Neural cell (in vitro differentiated cells): Measurements from ENCODE around the gene SPRR1A. TPM values are rescaled to one million over a fixed set of nuclear protein-coding genes. Genes with fewer than 3 reads are reported as not detected.

Experiments used
- H2AFZ ChIP-seq: fragments of 200-600, 300-800 bp; sonication (generic), shearing (Covaris generic); 2 replicates; pipeline ENCODE4 v1.6.0; 2014; ENCODE audit warnings: low read depth, mild to moderate bottlenecking, antibody characterized with exemption, low read length, moderate library complexity
- H3F3A ChIP-seq: fragments of 200-600 bp; shearing (Covaris generic); 2 replicates; pipeline ENCODE4 v1.6.1; 2016; ENCODE audit warnings: mild to moderate bottlenecking, moderate library complexity, mixed read lengths, antibody characterized with exemption, low read length; ENCODE audit not compliant: insufficient read depth, poor library complexity, severe bottlenecking
- H3K27ac ChIP-seq: fragments of 200-600, 300-800 bp; sonication (generic), shearing (Covaris generic); 2 replicates; pipeline ENCODE4 v1.5.1; 2014; ENCODE audit warnings: mild to moderate bottlenecking, low read length, moderate library complexity
- H3K27me3 ChIP-seq: fragments of 300-800, 200-600 bp; sonication (generic), shearing (Covaris generic); 2 replicates; pipeline ENCODE4 v1.6.0; 2014; ENCODE audit warnings: mild to moderate bottlenecking, low read depth, low read length, moderate library complexity; ENCODE audit not compliant: insufficient read depth
- H3K36me3 ChIP-seq: fragments of 300-800, 200-600 bp; sonication (generic), shearing (Covaris generic); 2 replicates; pipeline ENCODE4 v1.5.1; 2014; ENCODE audit warnings: mild to moderate bottlenecking, antibody characterized with exemption, low read length, moderate library complexity; ENCODE audit not compliant: insufficient read depth
- H3K4me2 ChIP-seq: fragments of 300-800, 200-600 bp; sonication (generic), shearing (Covaris generic); 2 replicates; pipeline ENCODE4 v1.6.0; 2014; ENCODE audit warnings: mild to moderate bottlenecking, low read length
- H3K4me3 ChIP-seq: fragments of 300-800, 200-600 bp; sonication (generic), shearing (Covaris generic); 2 replicates; pipeline ENCODE4 v1.5.1; 2014; ENCODE audit warnings: mild to moderate bottlenecking, low read length, moderate library complexity
- H3K79me2 ChIP-seq: fragments of 200-600 bp; shearing (Covaris generic); replicated peaks from 2 replicates; pipeline ENCODE4 v1.6.0; 2014; ENCODE audit warnings: mild to moderate bottlenecking, low read length, moderate library complexity; ENCODE audit not compliant: insufficient read depth
- H3K9ac ChIP-seq: fragments of 300-800, 200-600 bp; sonication (generic), shearing (Covaris generic); 2 replicates; pipeline ENCODE4 v1.6.1; 2016; ENCODE audit warnings: mild to moderate bottlenecking, low read length, mixed read lengths
- H3K9me2 ChIP-seq: fragments of 200-600 bp; shearing (Covaris generic); 2 replicates; pipeline ENCODE4 v1.6.1; 2016; ENCODE audit warnings: mild to moderate bottlenecking, low read length, mixed read lengths; ENCODE audit not compliant: insufficient read depth
- H3K9me3 ChIP-seq: fragments of 200-600, 300-800 bp; sonication (generic), shearing (Covaris generic); 2 replicates; pipeline ENCODE4 v1.6.1; 2016; ENCODE audit warnings: mild to moderate bottlenecking, mixed run types, low read length, moderate library complexity, mixed read lengths
- H4K20me1 ChIP-seq: fragments of 200-600 bp; shearing (Covaris generic); 2 replicates; pipeline ENCODE4 v1.6.1; 2016; ENCODE audit warnings: mild to moderate bottlenecking, mixed run types; ENCODE audit not compliant: insufficient read depth
- EP300 ChIP-seq: fragments of 450-650 bp; conservative IDR thresholded peaks from 2 replicates; pipeline ENCODE4 v1.6.1; 2014; ENCODE audit warnings: antibody characterized with exemption, mild to moderate bottlenecking, moderate library complexity; ENCODE audit not compliant: poor library complexity, severe bottlenecking
- EZH2 ChIP-seq: fragments of 200-600, 300-800 bp; shearing (Covaris generic), sonication (generic); IDR thresholded peaks from 2 replicates; pipeline ENCODE4 v1.6.1; 2014; ENCODE audit warnings: antibody characterized with exemption, low read length, borderline replicate concordance, mild to moderate bottlenecking; ENCODE audit not compliant: insufficient read depth, poor library complexity, severe bottlenecking
- MXI1 ChIP-seq: fragments of 450-650 bp; conservative IDR thresholded peaks from 2 replicates; pipeline ENCODE4 v1.6.1; 2014; ENCODE audit warnings: antibody characterized with exemption, mild to moderate bottlenecking; ENCODE audit not compliant: poor library complexity, severe bottlenecking
- POLR2AphosphoS5 ChIP-seq: IDR thresholded peaks from 2 replicates; pipeline ENCODE4 v1.6.1; 2012
- RAD21 ChIP-seq: fragments of 450-650 bp; conservative IDR thresholded peaks from 2 replicates; pipeline ENCODE4 v1.6.1; 2014; ENCODE audit warnings: antibody characterized with exemption, mild to moderate bottlenecking, moderate library complexity
- REST ChIP-seq: IDR thresholded peaks from 2 replicates; pipeline ENCODE4 v1.6.1; 2012; ENCODE audit warnings: borderline replicate concordance
- SMC3 ChIP-seq: fragments of 450-650 bp; conservative IDR thresholded peaks from 2 replicates; pipeline ENCODE4 v1.6.1; 2014; ENCODE audit warnings: antibody characterized with exemption, mild to moderate bottlenecking, moderate library complexity; ENCODE audit not compliant: poor library complexity
- TAF1 ChIP-seq: IDR thresholded peaks from 2 replicates; pipeline ENCODE4 v1.6.1; 2012; ENCODE audit warnings: low read depth
- polyA plus RNA-seq: library from polyadenylated mRNA; depleted of rRNA; stranded (reverse); fragments of >200 nt; gene quantifications from 2 replicates; pipeline ENCODE4 v1.2.3, GENCODE V29; 2014
- TF ChIP-seq, protein P1 (sequence below): fragments of 450-650 bp; IDR thresholded peaks from 2 replicates; pipeline ENCODE4 v1.5.1; 2014; ENCODE audit warnings: antibody characterized with exemption, mild to moderate bottlenecking, moderate library complexity; ENCODE audit not compliant: poor library complexity, severe bottlenecking

SPRR1A gene
- polyA plus RNA-seq, 1 donor from 2014 or later: not detected

- no peaks in the 10 kb centered on the region for H3F3A ChIP-seq
- no peaks in the 10 kb centered on the region for H4K20me1 ChIP-seq
- H3K9me3 ChIP-seq: no peaks in the 10 kb centered on the region
- H3K9me2 ChIP-seq: no peaks in the 10 kb centered on the region
- no peak overlapping the region for H3K27ac ChIP-seq
- H3K27me3 ChIP-seq: no peaks in the 10 kb centered on the region
- H2AFZ ChIP-seq: no peak overlapping the region
- TF ChIP-seq MXI1: no peak
- TF ChIP-seq POLR2AphosphoS5: no peak
- TF ChIP-seq TAF1: no peak
- TF ChIP-seq, protein P1, sequence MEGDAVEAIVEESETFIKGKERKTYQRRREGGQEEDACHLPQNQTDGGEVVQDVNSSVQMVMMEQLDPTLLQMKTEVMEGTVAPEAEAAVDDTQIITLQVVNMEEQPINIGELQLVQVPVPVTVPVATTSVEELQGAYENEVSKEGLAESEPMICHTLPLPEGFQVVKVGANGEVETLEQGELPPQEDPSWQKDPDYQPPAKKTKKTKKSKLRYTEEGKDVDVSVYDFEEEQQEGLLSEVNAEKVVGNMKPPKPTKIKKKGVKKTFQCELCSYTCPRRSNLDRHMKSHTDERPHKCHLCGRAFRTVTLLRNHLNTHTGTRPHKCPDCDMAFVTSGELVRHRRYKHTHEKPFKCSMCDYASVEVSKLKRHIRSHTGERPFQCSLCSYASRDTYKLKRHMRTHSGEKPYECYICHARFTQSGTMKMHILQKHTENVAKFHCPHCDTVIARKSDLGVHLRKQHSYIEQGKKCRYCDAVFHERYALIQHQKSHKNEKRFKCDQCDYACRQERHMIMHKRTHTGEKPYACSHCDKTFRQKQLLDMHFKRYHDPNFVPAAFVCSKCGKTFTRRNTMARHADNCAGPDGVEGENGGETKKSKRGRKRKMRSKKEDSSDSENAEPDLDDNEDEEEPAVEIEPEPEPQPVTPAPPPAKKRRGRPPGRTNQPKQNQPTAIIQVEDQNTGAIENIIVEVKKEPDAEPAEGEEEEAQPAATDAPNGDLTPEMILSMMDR: no peak
- no peak for TF ChIP-seq EZH2
- no peaks in the 10 kb centered on the region for H3K79me2 ChIP-seq
- no peaks in the 10 kb centered on the region for H3K36me3 ChIP-seq
- H3K4me2 ChIP-seq: no peak overlapping the region
- H3K4me3 ChIP-seq: no peak overlapping the region
- no peak overlapping the region for H3K9ac ChIP-seq
Measured at GRCh38 chr1:152993186-152993585, 9.3 kb downstream of the SPRR1A start.

- no peaks in the 10 kb centered on the region for H3K9me2 ChIP-seq
- TF ChIP-seq REST (no peak), TAF1 (no peak), RAD21 (no peak), POLR2AphosphoS5 (no peak), EZH2 (no peak), EP300 (no peak), SMC3 (no peak), MXI1 (no peak)
- TF ChIP-seq, protein P1: no peak
- H3K9me3 ChIP-seq: no peaks in the 10 kb centered on the region
- no peak overlapping the region for H3K9ac ChIP-seq
- no peaks in the 10 kb centered on the region for H3K79me2 ChIP-seq
- no peak overlapping the region for H3K4me3 ChIP-seq
- no peaks in the 10 kb centered on the region for H3K36me3 ChIP-seq
- H4K20me1 ChIP-seq: no peaks in the 10 kb centered on the region
- no peak overlapping the region for H3K27ac ChIP-seq
- H2AFZ ChIP-seq: no peak overlapping the region
- no peak overlapping the region for H3K4me2 ChIP-seq
- H3F3A ChIP-seq: no peaks in the 10 kb centered on the region
- H3K27me3 ChIP-seq: no peaks in the 10 kb centered on the region
Measured at GRCh38 chr1:152995842-152996241, 12.0 kb downstream of the SPRR1A start.
